ENCODE data around the gene HBP1.

HBP1 gene

DNA sequence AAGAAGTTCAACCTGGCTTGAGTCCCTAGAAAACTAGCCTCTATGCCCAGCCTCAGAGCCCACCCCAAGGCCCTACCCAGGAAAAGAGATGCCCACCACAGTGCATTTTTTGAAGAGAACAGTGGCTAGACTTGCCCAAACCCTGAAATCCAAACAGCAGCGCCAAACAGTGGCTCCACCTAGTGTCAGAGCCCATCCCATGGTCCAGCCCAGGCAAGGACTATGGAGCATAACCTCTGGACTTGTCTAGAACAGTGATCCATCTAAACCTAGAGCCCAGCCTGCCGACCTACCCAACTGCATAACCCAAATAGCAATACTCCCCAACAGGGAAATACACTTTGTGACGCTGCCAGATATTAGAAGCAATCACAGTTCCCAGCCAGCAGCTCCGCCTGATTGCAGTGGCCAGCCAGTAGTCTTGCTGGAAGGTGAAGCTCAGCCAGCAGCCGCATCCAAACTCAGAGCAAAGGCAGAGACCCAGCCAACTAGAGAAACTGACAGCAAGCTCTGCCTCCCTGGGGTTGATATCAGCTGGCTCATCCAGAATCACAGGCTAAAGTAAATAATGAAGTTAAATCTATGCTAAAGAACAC lies 44.5 kb downstream of the HBP1 start:
- TF ChIP-seq ZC3H10 (CRISPR knock-in tag; IDR thresholded peaks at IDR 0.05) (no peak), SNAI2 (CRISPR knock-in tag; IDR thresholded peaks at IDR 0.05) (no peak), ZFP3 (CRISPR knock-in tag; IDR thresholded peaks at IDR 0.05) (no peak), ZNF565 (CRISPR knock-in tag; conservative IDR thresholded peaks at IDR 0.05; ENCODE audit: low read depth) (no peak), TCF4 (CRISPR knock-in tag; IDR thresholded peaks at IDR 0.05; ENCODE audit: borderline replicate concordance) (no peak), ISL1 (CRISPR knock-in tag; IDR thresholded peaks at IDR 0.05) (no peak), GLIS3 (CRISPR knock-in tag; IDR thresholded peaks at IDR 0.05) (no peak), ZNF8 (CRISPR knock-in tag; IDR thresholded peaks at IDR 0.05) (no peak), ARNTL (CRISPR knock-in tag; IDR thresholded peaks at IDR 0.05; ENCODE audit: borderline replicate concordance, low read depth) (no peak), PPARA (CRISPR knock-in tag; IDR thresholded peaks at IDR 0.05; ENCODE audit: borderline replicate concordance) (no peak)
- TF ChIP-seq, protein P1, sequence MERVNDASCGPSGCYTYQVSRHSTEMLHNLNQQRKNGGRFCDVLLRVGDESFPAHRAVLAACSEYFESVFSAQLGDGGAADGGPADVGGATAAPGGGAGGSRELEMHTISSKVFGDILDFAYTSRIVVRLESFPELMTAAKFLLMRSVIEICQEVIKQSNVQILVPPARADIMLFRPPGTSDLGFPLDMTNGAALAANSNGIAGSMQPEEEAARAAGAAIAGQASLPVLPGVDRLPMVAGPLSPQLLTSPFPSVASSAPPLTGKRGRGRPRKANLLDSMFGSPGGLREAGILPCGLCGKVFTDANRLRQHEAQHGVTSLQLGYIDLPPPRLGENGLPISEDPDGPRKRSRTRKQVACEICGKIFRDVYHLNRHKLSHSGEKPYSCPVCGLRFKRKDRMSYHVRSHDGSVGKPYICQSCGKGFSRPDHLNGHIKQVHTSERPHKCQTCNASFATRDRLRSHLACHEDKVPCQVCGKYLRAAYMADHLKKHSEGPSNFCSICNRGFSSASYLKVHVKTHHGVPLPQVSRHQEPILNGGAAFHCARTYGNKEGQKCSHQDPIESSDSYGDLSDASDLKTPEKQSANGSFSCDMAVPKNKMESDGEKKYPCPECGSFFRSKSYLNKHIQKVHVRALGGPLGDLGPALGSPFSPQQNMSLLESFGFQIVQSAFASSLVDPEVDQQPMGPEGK (CRISPR knock-in tag; IDR thresholded peaks at IDR 0.05; ENCODE audit: borderline replicate concordance) = no peak
- TF ChIP-seq, protein P2, sequence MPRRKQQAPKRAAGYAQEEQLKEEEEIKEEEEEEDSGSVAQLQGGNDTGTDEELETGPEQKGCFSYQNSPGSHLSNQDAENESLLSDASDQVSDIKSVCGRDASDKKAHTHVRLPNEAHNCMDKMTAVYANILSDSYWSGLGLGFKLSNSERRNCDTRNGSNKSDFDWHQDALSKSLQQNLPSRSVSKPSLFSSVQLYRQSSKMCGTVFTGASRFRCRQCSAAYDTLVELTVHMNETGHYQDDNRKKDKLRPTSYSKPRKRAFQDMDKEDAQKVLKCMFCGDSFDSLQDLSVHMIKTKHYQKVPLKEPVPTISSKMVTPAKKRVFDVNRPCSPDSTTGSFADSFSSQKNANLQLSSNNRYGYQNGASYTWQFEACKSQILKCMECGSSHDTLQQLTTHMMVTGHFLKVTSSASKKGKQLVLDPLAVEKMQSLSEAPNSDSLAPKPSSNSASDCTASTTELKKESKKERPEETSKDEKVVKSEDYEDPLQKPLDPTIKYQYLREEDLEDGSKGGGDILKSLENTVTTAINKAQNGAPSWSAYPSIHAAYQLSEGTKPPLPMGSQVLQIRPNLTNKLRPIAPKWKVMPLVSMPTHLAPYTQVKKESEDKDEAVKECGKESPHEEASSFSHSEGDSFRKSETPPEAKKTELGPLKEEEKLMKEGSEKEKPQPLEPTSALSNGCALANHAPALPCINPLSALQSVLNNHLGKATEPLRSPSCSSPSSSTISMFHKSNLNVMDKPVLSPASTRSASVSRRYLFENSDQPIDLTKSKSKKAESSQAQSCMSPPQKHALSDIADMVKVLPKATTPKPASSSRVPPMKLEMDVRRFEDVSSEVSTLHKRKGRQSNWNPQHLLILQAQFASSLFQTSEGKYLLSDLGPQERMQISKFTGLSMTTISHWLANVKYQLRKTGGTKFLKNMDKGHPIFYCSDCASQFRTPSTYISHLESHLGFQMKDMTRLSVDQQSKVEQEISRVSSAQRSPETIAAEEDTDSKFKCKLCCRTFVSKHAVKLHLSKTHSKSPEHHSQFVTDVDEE (CRISPR knock-in tag; IDR thresholded peaks at IDR 0.05) = no peak
- ATAC-seq = no peak

DNA sequence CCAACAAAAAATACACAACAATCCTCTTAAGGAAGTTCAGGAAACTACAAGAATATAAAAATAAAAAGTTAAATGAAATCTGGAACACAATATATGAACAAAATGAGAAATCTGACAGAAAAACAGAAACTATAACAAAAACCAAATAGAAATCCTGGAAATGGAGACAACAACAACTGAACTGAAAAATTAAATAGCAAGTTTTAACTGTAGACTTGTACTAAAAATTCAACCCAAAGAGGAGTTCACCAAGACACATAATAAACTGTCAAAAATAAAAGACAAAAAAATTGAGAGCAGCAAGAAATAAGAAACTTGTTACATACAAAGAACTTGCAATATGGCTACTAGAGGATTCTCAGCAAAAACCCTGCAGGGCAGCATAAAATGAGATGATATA lies 45.1 kb downstream of the HBP1 start:
- ATAC-seq = no peak
- TF ChIP-seq SNAI2 (CRISPR knock-in tag; IDR thresholded peaks at IDR 0.05) (no peak), ZC3H10 (CRISPR knock-in tag; IDR thresholded peaks at IDR 0.05) (no peak), ZNF70 (CRISPR knock-in tag; IDR thresholded peaks at IDR 0.05) (no peak), BACH2 (CRISPR knock-in tag; IDR thresholded peaks at IDR 0.05; ENCODE audit: borderline replicate concordance) (no peak), ZFP30 (CRISPR knock-in tag; IDR thresholded peaks at IDR 0.05) (no peak), PPARA (CRISPR knock-in tag; IDR thresholded peaks at IDR 0.05; ENCODE audit: borderline replicate concordance) (no peak), ZNF8 (CRISPR knock-in tag; IDR thresholded peaks at IDR 0.05) (no peak), TOX (CRISPR knock-in tag; IDR thresholded peaks at IDR 0.05; ENCODE audit: borderline replicate concordance) (no peak), CSDC2 (CRISPR knock-in tag; IDR thresholded peaks at IDR 0.05) (no peak), GLIS3 (CRISPR knock-in tag; IDR thresholded peaks at IDR 0.05) (no peak), ISL1 (CRISPR knock-in tag; IDR thresholded peaks at IDR 0.05) (no peak)
- TF ChIP-seq, protein P2 (CRISPR knock-in tag; IDR thresholded peaks at IDR 0.05) = no peak
- TF ChIP-seq, protein P3, sequence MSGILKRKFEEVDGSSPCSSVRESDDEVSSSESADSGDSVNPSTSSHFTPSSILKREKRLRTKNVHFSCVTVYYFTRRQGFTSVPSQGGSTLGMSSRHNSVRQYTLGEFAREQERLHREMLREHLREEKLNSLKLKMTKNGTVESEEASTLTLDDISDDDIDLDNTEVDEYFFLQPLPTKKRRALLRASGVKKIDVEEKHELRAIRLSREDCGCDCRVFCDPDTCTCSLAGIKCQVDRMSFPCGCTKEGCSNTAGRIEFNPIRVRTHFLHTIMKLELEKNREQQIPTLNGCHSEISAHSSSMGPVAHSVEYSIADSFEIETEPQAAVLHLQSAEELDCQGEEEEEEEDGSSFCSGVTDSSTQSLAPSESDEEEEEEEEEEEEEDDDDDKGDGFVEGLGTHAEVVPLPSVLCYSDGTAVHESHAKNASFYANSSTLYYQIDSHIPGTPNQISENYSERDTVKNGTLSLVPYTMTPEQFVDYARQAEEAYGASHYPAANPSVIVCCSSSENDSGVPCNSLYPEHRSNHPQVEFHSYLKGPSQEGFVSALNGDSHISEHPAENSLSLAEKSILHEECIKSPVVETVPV (CRISPR knock-in tag; IDR thresholded peaks at IDR 0.05) = no peak
- TF ChIP-seq, protein P4, sequence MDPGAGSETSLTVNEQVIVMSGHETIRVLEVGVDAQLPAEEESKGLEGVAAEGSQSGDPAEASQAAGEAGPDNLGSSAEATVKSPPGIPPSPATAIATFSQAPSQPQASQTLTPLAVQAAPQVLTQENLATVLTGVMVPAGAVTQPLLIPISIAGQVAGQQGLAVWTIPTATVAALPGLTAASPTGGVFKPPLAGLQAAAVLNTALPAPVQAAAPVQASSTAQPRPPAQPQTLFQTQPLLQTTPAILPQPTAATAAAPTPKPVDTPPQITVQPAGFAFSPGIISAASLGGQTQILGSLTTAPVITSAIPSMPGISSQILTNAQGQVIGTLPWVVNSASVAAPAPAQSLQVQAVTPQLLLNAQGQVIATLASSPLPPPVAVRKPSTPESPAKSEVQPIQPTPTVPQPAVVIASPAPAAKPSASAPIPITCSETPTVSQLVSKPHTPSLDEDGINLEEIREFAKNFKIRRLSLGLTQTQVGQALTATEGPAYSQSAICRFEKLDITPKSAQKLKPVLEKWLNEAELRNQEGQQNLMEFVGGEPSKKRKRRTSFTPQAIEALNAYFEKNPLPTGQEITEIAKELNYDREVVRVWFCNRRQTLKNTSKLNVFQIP (CRISPR knock-in tag; IDR thresholded peaks at IDR 0.05; ENCODE audit: borderline replicate concordance, low read depth) = no peak
